Peyer's patch (tissue), 4 donors: ENCODE measurements around the gene DCAF16. TPM values are rescaled to one million over a fixed set of nuclear protein-coding genes. Genes with fewer than 3 reads are reported as not detected.
A peak's percentile ranks its signal among the peaks of the same experiment; 100 is the strongest.
"Not testable (repeated sequence)": the region's sequence is repeated elsewhere in the genome, so short reads cannot be mapped to it uniquely, and the experiment has no call there.

Experiments used
- DNase-seq, 3 donors: peaks; one replicate each; pipeline ENCODE4 v3.0.0-alpha.2; 2017 to 2019
- H3K27ac ChIP-seq, 4 donors: fragments of 200-600 bp; sonication (generic); one replicate each; pipeline ENCODE4 v1.5.1; 2016 to 2019
- H3K27me3 ChIP-seq, 2 donors: fragments of 200-600 bp; sonication (generic); one replicate each; pipeline ENCODE4 v1.5.1; 2019
- H3K36me3 ChIP-seq, 3 donors: fragments of 200-600 bp; sonication (generic); one replicate each; pipeline ENCODE4 v1.5.1; 2016 to 2019
- H3K4me1 ChIP-seq, 4 donors: fragments of 200-600 bp; sonication (generic); one replicate each; pipeline ENCODE4 v1.5.1; 2016 to 2019
- H3K4me3 ChIP-seq, 4 donors: fragments of 200-600 bp; sonication (generic); 1 replicate in 3 of 4; 2 replicates in 1 of 4; pipeline ENCODE4 v1.5.1; 2016 to 2019; ENCODE audit warnings: mild to moderate bottlenecking in 1 of 4
- H3K9me3 ChIP-seq, 4 donors: fragments of 200-600 bp; sonication (generic); one replicate each; pipeline ENCODE4 v1.5.1; 2016 to 2019; ENCODE audit warnings: mild to moderate bottlenecking in 1 of 4
- POLR2A ChIP-seq, 2 donors: fragments of 450-650 bp; IDR thresholded peaks; one replicate each; pipeline ENCODE4 v1.5.1; 2017; ENCODE audit warnings: antibody characterized with exemption in 2 of 2, mild to moderate bottlenecking in 2 of 2, moderate library complexity in 2 of 2
- total RNA-seq, 4 donors: library from RNA; depleted of rRNA; stranded (reverse); fragments of >200 nt; gene quantifications; one replicate each; pipeline ENCODE4 v1.1.0, GENCODE V29; 2016
- TF ChIP-seq, protein P1 (sequence below), 6 experiments: fragments of 450-650 bp in 4 of 6; fragments of 200-600 bp in 2 of 6; sonication (generic) in 1 of 6; IDR thresholded peaks; one replicate each; pipeline ENCODE4 v1.5.1; 2017 to 2019; ENCODE audit warnings: antibody characterized with exemption in 6 of 6, mild to moderate bottlenecking in 3 of 6, moderate library complexity in 1 of 6

The DCAF16 gene
- 10 to 100 TPM; 15.1 to 21.7 (median 20.9) TPM for total RNA-seq

GRCh38 chr4:17810260-17811077 is at the start of gene DCAF16, which contains the start of gene NCAPG:
Gene DCAF16 (minus strand): TSS chr4:17810757. CDS start chr4:17804141, 6,616 bp downstream.
Gene NCAPG (plus strand): TSS chr4:17810979. CDS start chr4:17811078, 99 bp downstream.
- Histone ChIP-seq H3K27me3 (no peaks in the 10 kb centered on the region), H3K9me3 (no peaks in the 10 kb centered on the region), H3K4me3 (peak within 1 kb of the TSS; percentile 67 to 85 (median 79)), H3K27ac (peak within 1 kb of the TSS; percentile 88 to 98 (median 94)), H3K36me3 (no peaks in the 10 kb centered on the region), H3K4me1 (peaks cover 0 to 41% (median 15%) of the 10 kb centered on the region in 4 donors)
- DNase-seq = peak; percentile 97 to 100 (median 99)
- TF ChIP-seq, protein P1, sequence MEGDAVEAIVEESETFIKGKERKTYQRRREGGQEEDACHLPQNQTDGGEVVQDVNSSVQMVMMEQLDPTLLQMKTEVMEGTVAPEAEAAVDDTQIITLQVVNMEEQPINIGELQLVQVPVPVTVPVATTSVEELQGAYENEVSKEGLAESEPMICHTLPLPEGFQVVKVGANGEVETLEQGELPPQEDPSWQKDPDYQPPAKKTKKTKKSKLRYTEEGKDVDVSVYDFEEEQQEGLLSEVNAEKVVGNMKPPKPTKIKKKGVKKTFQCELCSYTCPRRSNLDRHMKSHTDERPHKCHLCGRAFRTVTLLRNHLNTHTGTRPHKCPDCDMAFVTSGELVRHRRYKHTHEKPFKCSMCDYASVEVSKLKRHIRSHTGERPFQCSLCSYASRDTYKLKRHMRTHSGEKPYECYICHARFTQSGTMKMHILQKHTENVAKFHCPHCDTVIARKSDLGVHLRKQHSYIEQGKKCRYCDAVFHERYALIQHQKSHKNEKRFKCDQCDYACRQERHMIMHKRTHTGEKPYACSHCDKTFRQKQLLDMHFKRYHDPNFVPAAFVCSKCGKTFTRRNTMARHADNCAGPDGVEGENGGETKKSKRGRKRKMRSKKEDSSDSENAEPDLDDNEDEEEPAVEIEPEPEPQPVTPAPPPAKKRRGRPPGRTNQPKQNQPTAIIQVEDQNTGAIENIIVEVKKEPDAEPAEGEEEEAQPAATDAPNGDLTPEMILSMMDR (IDR thresholded peaks at IDR 0.05) = no peak
- TF ChIP-seq POLR2A (IDR thresholded peaks at IDR 0.05) = peak; percentile 91 to 97

- DNase-seq = no peak
Measured at GRCh38 chr4:17859793-17860406, 49.3 kb upstream of the DCAF16 start.

GRCh38 chr4:17854036-17854435 is 43.5 kb upstream of the DCAF16 start:
- H3K4me3 ChIP-seq = no peak overlapping the region
- TF ChIP-seq, protein P1 (IDR thresholded peaks at IDR 0.05) = no peak
- TF ChIP-seq POLR2A (IDR thresholded peaks at IDR 0.05) = no peak
- no peaks in the 10 kb centered on the region for H3K9me3 ChIP-seq
- no peaks in the 10 kb centered on the region for H3K4me1 ChIP-seq
- no peaks in the 10 kb centered on the region for H3K27me3 ChIP-seq
- no peak overlapping the region for H3K27ac ChIP-seq
- no peak for DNase-seq
- H3K36me3 ChIP-seq = no peaks in the 10 kb centered on the region

More at GRCh38 chr4:17859793-17860406, 49.3 kb upstream of the DCAF16 start:
- Histone ChIP-seq H3K36me3 (no peaks in the 10 kb centered on the region), H3K27ac (no peak overlapping the region), H3K4me1 (no peaks in the 10 kb centered on the region), H3K27me3 (no peaks in the 10 kb centered on the region), H3K9me3 (peaks cover 0 to 4% (median 0%) of the 10 kb centered on the region in 4 donors), H3K4me3 (no peak overlapping the region)
- TF ChIP-seq, protein P1 (IDR thresholded peaks at IDR 0.05) = no peak
- no peak for TF ChIP-seq POLR2A (IDR thresholded peaks at IDR 0.05)

- DNase-seq = no peak
- Histone ChIP-seq H3K27ac (no peak overlapping the region), H3K4me3 (no peak overlapping the region), H3K27me3 (no peaks in the 10 kb centered on the region), H3K9me3 (no peaks in the 10 kb centered on the region), H3K36me3 (no peaks in the 10 kb centered on the region), H3K4me1 (no peaks in the 10 kb centered on the region)
- no peak for TF ChIP-seq POLR2A (IDR thresholded peaks at IDR 0.05)
- TF ChIP-seq, protein P1 (IDR thresholded peaks at IDR 0.05) = no peak
Measured at GRCh38 chr4:17851959-17852358, 41.4 kb upstream of the DCAF16 start.

DNA sequence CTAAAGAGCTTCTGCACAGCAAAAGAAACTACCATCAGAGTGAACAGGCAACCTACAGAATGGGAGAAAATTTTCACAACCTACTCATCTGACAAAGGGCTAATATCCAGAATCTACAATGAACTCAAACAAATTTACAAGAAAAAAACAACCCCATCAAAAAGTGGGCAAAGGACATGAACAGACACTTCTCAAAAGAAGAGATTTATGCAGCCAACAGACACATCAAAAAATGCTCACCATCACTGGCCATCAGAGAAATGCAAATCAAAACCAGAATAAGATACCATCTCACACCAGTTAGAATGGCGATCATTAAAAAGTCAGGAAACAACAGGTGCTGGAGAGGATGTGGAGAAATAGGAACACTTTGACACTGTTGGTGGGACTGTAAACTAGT is 39.7 kb upstream of the DCAF16 start:
- H3K36me3 ChIP-seq, DNase-seq, H3K4me1 ChIP-seq, H3K4me3 ChIP-seq, H3K27me3 ChIP-seq, H3K27ac ChIP-seq, H3K9me3 ChIP-seq: not testable (repeated sequence)

GRCh38 chr4:17846266-17846665 is 35.7 kb upstream of the DCAF16 start:
- no peaks in the 10 kb centered on the region for H3K4me1 ChIP-seq
- no peaks in the 10 kb centered on the region for H3K27me3 ChIP-seq
- no peak overlapping the region for H3K27ac ChIP-seq
- no peak for DNase-seq
- H3K4me3 ChIP-seq = no peak overlapping the region
- TF ChIP-seq, protein P1 (IDR thresholded peaks at IDR 0.05) = no peak
- TF ChIP-seq POLR2A (IDR thresholded peaks at IDR 0.05) = no peak
- no peaks in the 10 kb centered on the region for H3K36me3 ChIP-seq
- no peaks in the 10 kb centered on the region for H3K9me3 ChIP-seq
